ENCODE results near the gene DAB1. TPM values are rescaled to one million over a fixed set of nuclear protein-coding genes. Genes with fewer than 3 reads are reported as not detected.
A peak's percentile ranks its signal among the peaks of the same experiment; 100 is the strongest.

Gene DAB1
- total and polyA plus RNA-seq, 7 experiments from 2014 or later: 0.27 to 1.9 (median 0.43) TPM; not detected in 1

DNA sequence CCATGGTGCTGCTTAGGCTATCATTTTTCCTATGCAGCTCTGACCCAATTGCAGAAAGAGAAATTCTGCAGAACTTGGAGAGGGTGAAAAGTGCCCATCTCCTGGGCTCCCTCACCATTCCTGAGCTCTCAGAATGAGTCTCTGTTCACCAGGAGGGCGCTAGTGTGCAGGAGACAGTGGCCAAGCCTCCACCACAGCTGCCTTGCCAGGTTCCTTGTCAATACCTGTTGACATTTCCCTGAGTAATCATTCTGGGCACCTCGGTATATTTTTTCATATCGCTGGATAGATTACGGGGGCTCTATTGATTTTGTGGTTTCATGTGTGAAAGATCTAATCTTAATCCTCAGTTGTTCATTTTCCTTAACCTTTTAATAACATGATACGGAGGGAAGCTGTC, 445.0 kb downstream of the DAB1 start:
- no peaks in the 10 kb centered on the region for H3K4me1 Mint-ChIP-seq
- POLR2A ChIA-PET: no interaction called here

GRCh38 chr1:56977910-56978309, 445.9 kb downstream of the DAB1 start:
- Mint-ChIP-seq H3K4me1 (no peaks in the 10 kb centered on the region), H3K27me3 (peaks cover 0 to 13% (median 4%) of the 10 kb centered on the region in 5 donors), H3K36me3 (no peaks in the 10 kb centered on the region), H3K4me3 (no peak overlapping the region), H3K27ac (no peak overlapping the region), H3K9me3 (peaks cover 0 to 6% (median 0%) of the 10 kb centered on the region in 11 donors)
- ChIA-PET POLR2A (no interaction called here), CTCF (no interaction called here)
- DNase-seq (no peak), ATAC-seq (no peak)
- no peaks in the 10 kb centered on the region for H3K36me3 ChIP-seq (ENCODE audit: control insufficient read depth in 2 of 3, insufficient read depth in 3 of 3, low read length in 3 of 3)
- H3K27me3 ChIP-seq (ENCODE audit: control insufficient read depth in 2 of 2, insufficient read depth in 2 of 2, low read length in 2 of 2): no peaks in the 10 kb centered on the region
- no peak overlapping the region for H3K27ac ChIP-seq (ENCODE audit: low read depth, low read length)
- no peaks in the 10 kb centered on the region for H3K4me1 ChIP-seq (ENCODE audit: control insufficient read depth in 2 of 2, insufficient read depth in 2 of 2, low read length in 2 of 2)
- no peaks in the 10 kb centered on the region for H3K9me3 ChIP-seq (ENCODE audit: control insufficient read depth in 2 of 3, low read length in 3 of 3)
- H3K4me3 ChIP-seq (ENCODE audit: low read length): no peak overlapping the region
- intact Hi-C loops (cut with micrococcal nuclease): no loop called here

More for the DNA sequence above, 445.0 kb downstream of the DAB1 start:
- Mint-ChIP-seq H3K4me3 (no peak overlapping the region), H3K27me3 (peaks cover 0 to 17% (median 5%) of the 10 kb centered on the region in 5 donors), H3K27ac (no peak overlapping the region), H3K9me3 (peaks cover 0 to 6% (median 0%) of the 10 kb centered on the region in 11 donors), H3K36me3 (no peaks in the 10 kb centered on the region)
- CTCF ChIA-PET: no interaction called here
- Histone ChIP-seq H3K4me1 (ENCODE audit: control insufficient read depth in 2 of 2, insufficient read depth in 2 of 2, low read length in 2 of 2) (no peaks in the 10 kb centered on the region), H3K4me3 (ENCODE audit: low read length) (no peak overlapping the region), H3K27ac (ENCODE audit: low read depth, low read length) (no peak overlapping the region), H3K27me3 (ENCODE audit: control insufficient read depth in 2 of 2, insufficient read depth in 2 of 2, low read length in 2 of 2) (no peaks in the 10 kb centered on the region), H3K36me3 (ENCODE audit: control insufficient read depth in 2 of 3, insufficient read depth in 3 of 3, low read length in 3 of 3) (no peaks in the 10 kb centered on the region), H3K9me3 (ENCODE audit: control insufficient read depth in 2 of 3, low read length in 3 of 3) (no peaks in the 10 kb centered on the region)
- ATAC-seq (no peak), DNase-seq (no peak)
- intact Hi-C loops (cut with micrococcal nuclease): no loop called here

- DNase-seq: no peak
- intact Hi-C loops (cut with micrococcal nuclease): no loop called here
- Histone ChIP-seq H3K27ac (ENCODE audit: low read depth, low read length) (no peak overlapping the region), H3K36me3 (ENCODE audit: control insufficient read depth in 2 of 3, insufficient read depth in 3 of 3, low read length in 3 of 3) (no peaks in the 10 kb centered on the region), H3K4me1 (ENCODE audit: control insufficient read depth in 2 of 2, insufficient read depth in 2 of 2, low read length in 2 of 2) (no peaks in the 10 kb centered on the region), H3K27me3 (ENCODE audit: control insufficient read depth in 2 of 2, insufficient read depth in 2 of 2, low read length in 2 of 2) (no peaks in the 10 kb centered on the region), H3K9me3 (ENCODE audit: control insufficient read depth in 2 of 3, low read length in 3 of 3) (no peaks in the 10 kb centered on the region), H3K4me3 (ENCODE audit: low read length) (no peak overlapping the region)
- Mint-ChIP-seq H3K9me3 (peaks cover 0 to 7% (median under 1%) of the 10 kb centered on the region in 11 donors), H3K4me1 (no peaks in the 10 kb centered on the region), H3K36me3 (no peaks in the 10 kb centered on the region), H3K27ac (no peak overlapping the region), H3K27me3 (peaks cover 0 to 5% (median under 1%) of the 10 kb centered on the region in 5 donors), H3K4me3 (no peak overlapping the region)
- POLR2A ChIA-PET: no interaction called here
- peak; percentile 40 for ATAC-seq
- CTCF ChIA-PET: no interaction called here
These were observed 448.4 kb downstream of the DAB1 start for GRCh38 chr1:56975446-56975845.

GRCh38 chr1:56973923-56974742, 449.7 kb downstream of the DAB1 start:
- Mint-ChIP-seq H3K9me3 (peaks cover 0 to 7% (median 2%) of the 10 kb centered on the region in 11 donors), H3K27me3 (peaks cover 0 to 8% (median 5%) of the 10 kb centered on the region in 5 donors), H3K36me3 (no peaks in the 10 kb centered on the region), H3K27ac (no peak overlapping the region), H3K4me3 (no peak overlapping the region), H3K4me1 (no peaks in the 10 kb centered on the region)
- H3K36me3 ChIP-seq (ENCODE audit: control insufficient read depth in 2 of 3, insufficient read depth in 3 of 3, low read length in 3 of 3): no peaks in the 10 kb centered on the region
- H3K4me1 ChIP-seq (ENCODE audit: control insufficient read depth in 2 of 2, insufficient read depth in 2 of 2, low read length in 2 of 2): no peaks in the 10 kb centered on the region
- H3K27me3 ChIP-seq (ENCODE audit: control insufficient read depth in 2 of 2, insufficient read depth in 2 of 2, low read length in 2 of 2): no peaks in the 10 kb centered on the region
- ChIA-PET CTCF (interaction anchor here (0.6 kb wide), 1 partner anchor 31 kb away, joined by 4 read pairs; no protein-coding TSS in a partner anchor), POLR2A (no interaction called here)
- ATAC-seq (no peak), DNase-seq (no peak)
- no peak overlapping the region for H3K27ac ChIP-seq (ENCODE audit: low read depth, low read length)
- H3K9me3 ChIP-seq (ENCODE audit: control insufficient read depth in 2 of 3, low read length in 3 of 3): no peaks in the 10 kb centered on the region
- no peak overlapping the region for H3K4me3 ChIP-seq (ENCODE audit: low read length)
- intact Hi-C loops (cut with micrococcal nuclease): no loop called here

- Histone ChIP-seq H3K36me3 (ENCODE audit: control insufficient read depth in 2 of 3, insufficient read depth in 3 of 3, low read length in 3 of 3) (no peaks in the 10 kb centered on the region), H3K27ac (ENCODE audit: low read depth, low read length) (no peak overlapping the region), H3K4me1 (ENCODE audit: control insufficient read depth in 2 of 2, insufficient read depth in 2 of 2, low read length in 2 of 2) (no peaks in the 10 kb centered on the region), H3K27me3 (ENCODE audit: control insufficient read depth in 2 of 2, insufficient read depth in 2 of 2, low read length in 2 of 2) (no peaks in the 10 kb centered on the region), H3K9me3 (ENCODE audit: control insufficient read depth in 2 of 3, low read length in 3 of 3) (no peaks in the 10 kb centered on the region), H3K4me3 (ENCODE audit: low read length) (no peak overlapping the region)
- H3K4me1 Mint-ChIP-seq: no peaks in the 10 kb centered on the region
- intact Hi-C loops (cut with micrococcal nuclease): no loop called here
- POLR2A ChIA-PET: no interaction called here
- H3K4me3 Mint-ChIP-seq: no peak overlapping the region
- CTCF ChIA-PET: no interaction called here
- no peaks in the 10 kb centered on the region for H3K36me3 Mint-ChIP-seq
- peaks cover 0 to 11% (median 6%) of the 10 kb centered on the region in 11 donors for H3K9me3 Mint-ChIP-seq
- no peak for DNase-seq
- no peak for ATAC-seq
- no peak overlapping the region for H3K27ac Mint-ChIP-seq
- peaks cover 0 to 10% (median 5%) of the 10 kb centered on the region in 5 donors for H3K27me3 Mint-ChIP-seq
These were observed 450.9 kb downstream of the DAB1 start for GRCh38 chr1:56972976-56973375.

DNA sequence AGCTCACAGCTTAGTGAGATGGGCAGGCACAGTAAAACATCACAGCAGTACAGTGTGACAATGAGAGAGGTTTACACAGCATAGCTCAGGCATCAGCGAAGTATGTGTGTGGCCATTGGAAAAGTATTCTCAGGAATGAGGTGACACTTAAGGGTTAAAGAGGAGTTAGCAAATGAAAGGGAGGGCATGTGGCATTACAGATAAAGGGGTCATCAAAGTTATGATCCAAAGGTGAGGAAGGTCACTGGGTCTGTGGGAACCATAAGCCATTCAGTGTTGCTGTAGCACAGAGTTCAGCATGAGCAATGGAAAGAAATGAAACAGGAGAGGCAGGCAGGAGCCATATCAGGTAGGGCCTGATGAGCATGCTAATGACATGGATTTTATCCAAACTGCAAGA, 453.6 kb downstream of the DAB1 start:
- ChIA-PET CTCF (no interaction called here), POLR2A (no interaction called here)
- intact Hi-C loops (cut with micrococcal nuclease): no loop called here
- H3K27ac ChIP-seq (ENCODE audit: low read depth, low read length): no peak overlapping the region
- no peaks in the 10 kb centered on the region for H3K9me3 ChIP-seq (ENCODE audit: control insufficient read depth in 2 of 3, low read length in 3 of 3)
- H3K36me3 ChIP-seq (ENCODE audit: control insufficient read depth in 2 of 3, insufficient read depth in 3 of 3, low read length in 3 of 3): no peaks in the 10 kb centered on the region
- no peak overlapping the region for H3K4me3 ChIP-seq (ENCODE audit: low read length)
- H3K27me3 Mint-ChIP-seq: peaks cover 0 to 12% (median 5%) of the 10 kb centered on the region in 5 donors
- no peaks in the 10 kb centered on the region for H3K36me3 Mint-ChIP-seq
- ATAC-seq (no peak), DNase-seq (no peak)
- H3K4me1 Mint-ChIP-seq: no peaks in the 10 kb centered on the region
- peaks cover 0 to 11% (median 4%) of the 10 kb centered on the region in 11 donors for H3K9me3 Mint-ChIP-seq
- H3K27me3 ChIP-seq (ENCODE audit: control insufficient read depth in 2 of 2, insufficient read depth in 2 of 2, low read length in 2 of 2): no peaks in the 10 kb centered on the region
- H3K4me3 Mint-ChIP-seq: no peak overlapping the region
- no peaks in the 10 kb centered on the region for H3K4me1 ChIP-seq (ENCODE audit: control insufficient read depth in 2 of 2, insufficient read depth in 2 of 2, low read length in 2 of 2)
- no peak overlapping the region for H3K27ac Mint-ChIP-seq
